Small intestine (tissue), 7 donors: ENCODE results near the gene DEK. TPM values are rescaled to one million over a fixed set of nuclear protein-coding genes. Genes with fewer than 3 reads are reported as not detected.

Experiments used
- DNase-seq, 2 donors: peaks; one replicate each; pipeline versions ENCODE4 v3.0.0 to v3.0.0-alpha.2; 2013
- FAIRE-seq: peaks from 2 replicates; lab custom pipeline; 2012; peaks lifted over from hg19 to GRCh38; lab: Jason Lieb, UNC
- H3K27ac ChIP-seq, 3 donors: one replicate each; pipeline ENCODE4 v1.5.1; 2013; ENCODE audit warnings: low read length in 2 of 3, mild to moderate bottlenecking in 2 of 3, control low read depth in 1 of 3, inconsistent platforms in 1 of 3, low read depth in 1 of 3, moderate library complexity in 1 of 3
- H3K27me3 ChIP-seq, 3 donors: one replicate each; pipeline ENCODE4 v1.6.1; 2013; ENCODE audit warnings: low read length in 3 of 3, inconsistent platforms in 1 of 3; ENCODE audit not compliant: control insufficient read depth in 3 of 3, insufficient read depth in 3 of 3
- H3K36me3 ChIP-seq, 3 donors: one replicate each; pipeline ENCODE4 v1.6.1; 2013; ENCODE audit warnings: low read length in 3 of 3, inconsistent platforms in 1 of 3, low read depth in 1 of 3, mild to moderate bottlenecking in 1 of 3, moderate library complexity in 1 of 3; ENCODE audit not compliant: control insufficient read depth in 3 of 3, insufficient read depth in 2 of 3
- H3K4me1 ChIP-seq, 3 donors: one replicate each; pipeline ENCODE4 v1.6.1; 2013; ENCODE audit warnings: low read length in 2 of 3, inconsistent platforms in 1 of 3, low read depth in 1 of 3, mild to moderate bottlenecking in 1 of 3, moderate library complexity in 1 of 3; ENCODE audit not compliant: control insufficient read depth in 3 of 3, insufficient read depth in 2 of 3
- H3K4me3 ChIP-seq, 3 donors: one replicate each; pipeline ENCODE4 v1.5.1; 2013; ENCODE audit warnings: low read length in 3 of 3, control low read depth in 1 of 3, inconsistent platforms in 1 of 3, low read depth in 1 of 3, mild to moderate bottlenecking in 1 of 3, moderate library complexity in 1 of 3
- H3K9me3 ChIP-seq, 2 donors: one replicate each; pipeline ENCODE4 v1.6.1; 2013; ENCODE audit warnings: low read depth in 1 of 2, low read length in 1 of 2; ENCODE audit not compliant: control insufficient read depth in 2 of 2, insufficient read depth in 1 of 2
- WGBS, 3 donors: extraction: QIAGEN DNeasy Blood & Tissue Kit; methylation state at CpG; one replicate each; pipeline ENCODE4 v1.1.7; 2013; 5-methylcytosine and 5-hydroxymethylcytosine counted together
- polyA plus RNA-seq, 4 donors: library from polyadenylated mRNA; stranded (reverse) in 3 of 4; unstranded in 1 of 4; fragments of 200-250 nt in 3 of 4; fragments of 120-200 nt in 1 of 4; gene quantifications; one replicate each; pipeline versions ENCODE4 v1.2.1 to v1.2.3, GENCODE V29; 2013
- donor health status: healthy with polysubstance abuse.
- donor health status: control.
- donor health status: control.
- donor health status: Bipolar disorder and iron deficiency.
- donor health status: healthy.

DEK gene
- polyA plus RNA-seq, 4 donors: 55.7 to 113 (median 69.2) TPM

- Histone ChIP-seq H3K27me3 (no peaks in the 10 kb centered on the region), H3K27ac (no peak overlapping the region), H3K4me3 (no peak overlapping the region), H3K4me1 (no peaks in the 10 kb centered on the region), H3K9me3 (no peaks in the 10 kb centered on the region), H3K36me3 (peaks cover 4 to 23% (median 15%) of the 10 kb centered on the region in 3 donors)
- FAIRE-seq: no peak
- no peak for DNase-seq
- 85 to 93% (median 86%) methylated on average over 4 of the region's 4 CpGs for WGBS, 3 donors
Observed at GRCh38 chr6:18249271-18249670, 15.1 kb downstream of the DEK start.

GRCh38 chr6:18248698-18249097 lies 15.6 kb downstream of the DEK start:
- H3K9me3 ChIP-seq: no peaks in the 10 kb centered on the region
- 84 to 92% (median 88%) methylated on average over 2 of the region's 2 CpGs for WGBS, 3 donors
- H3K4me3 ChIP-seq: no peak overlapping the region
- peaks cover 0 to under 1% (median 0%) of the 10 kb centered on the region in 3 donors for H3K4me1 ChIP-seq
- H3K27me3 ChIP-seq: no peaks in the 10 kb centered on the region
- no peak overlapping the region for H3K27ac ChIP-seq
- FAIRE-seq (no peak), DNase-seq (no peak)
- H3K36me3 ChIP-seq: peaks cover 4 to 20% (median 14%) of the 10 kb centered on the region in 3 donors

- Histone ChIP-seq H3K27ac (no peak overlapping the region), H3K4me1 (peaks cover 0 to 6% (median 0%) of the 10 kb centered on the region in 3 donors), H3K36me3 (peaks cover 4 to 17% (median 10%) of the 10 kb centered on the region in 3 donors), H3K9me3 (no peaks in the 10 kb centered on the region), H3K4me3 (no peak overlapping the region), H3K27me3 (no peaks in the 10 kb centered on the region)
- FAIRE-seq (no peak), DNase-seq (no peak)
Observed at GRCh38 chr6:18247002-18247401, 17.3 kb downstream of the DEK start.

DNA sequence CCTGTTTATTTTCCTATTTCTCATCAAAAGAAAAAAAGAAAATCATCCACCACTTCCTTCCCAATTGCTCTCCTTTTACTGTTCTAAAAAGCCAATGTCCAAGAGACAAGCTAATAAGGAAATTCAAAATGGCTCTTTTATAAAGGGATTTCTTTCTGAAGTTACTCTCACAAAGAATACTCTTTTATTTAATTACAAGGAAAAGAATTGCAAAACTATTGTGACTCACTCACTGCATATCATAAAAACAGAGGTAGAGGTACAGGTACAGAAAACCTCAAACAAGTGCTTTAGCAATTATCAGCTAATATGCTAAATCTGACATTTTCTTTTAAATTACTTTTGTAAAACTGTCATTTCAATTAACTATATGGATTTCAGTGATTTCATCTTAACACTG lies 18.1 kb downstream of the DEK start:
- Histone ChIP-seq H3K27ac (no peak overlapping the region), H3K36me3 (peaks cover 4 to 18% (median 6%) of the 10 kb centered on the region in 3 donors), H3K4me1 (peaks cover 0 to 6% (median 0%) of the 10 kb centered on the region in 3 donors), H3K4me3 (no peak overlapping the region), H3K27me3 (no peaks in the 10 kb centered on the region), H3K9me3 (no peaks in the 10 kb centered on the region)
- DNase-seq: no peak
- FAIRE-seq: no peak

DNA sequence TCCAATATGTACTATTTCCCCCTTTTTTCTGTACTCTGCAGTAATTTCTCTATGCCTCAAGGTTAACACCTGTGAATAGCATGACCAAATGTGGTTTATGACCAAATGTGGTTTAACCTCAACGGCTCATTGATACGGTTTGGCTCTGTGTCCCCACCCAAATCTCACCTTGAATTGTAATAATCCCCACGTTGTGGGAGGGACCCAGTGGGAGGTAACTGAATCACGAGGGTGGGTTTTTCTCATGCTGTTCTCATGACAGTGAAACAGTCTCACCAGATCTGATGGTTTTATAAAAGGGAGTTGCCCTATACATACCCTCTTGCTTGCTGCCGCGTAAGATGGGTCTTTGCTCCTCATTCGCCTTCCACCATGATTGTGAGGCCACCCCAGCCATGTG lies 18.7 kb downstream of the DEK start:
- WGBS, 3 donors: 67 to 78% (median 76%) methylated on average over 7 of the region's 7 CpGs
- no peak for FAIRE-seq
- no peaks in the 10 kb centered on the region for H3K27me3 ChIP-seq
- H3K4me3 ChIP-seq: no peak overlapping the region
- H3K4me1 ChIP-seq: peaks cover 0 to 6% (median 0%) of the 10 kb centered on the region in 3 donors
- peak overlapping the region in 1 of 3 donors; percentile 58 for H3K27ac ChIP-seq
- DNase-seq: no peak
- peaks cover 4 to 17% (median 6%) of the 10 kb centered on the region in 3 donors for H3K36me3 ChIP-seq
- H3K9me3 ChIP-seq: no peaks in the 10 kb centered on the region

DNA sequence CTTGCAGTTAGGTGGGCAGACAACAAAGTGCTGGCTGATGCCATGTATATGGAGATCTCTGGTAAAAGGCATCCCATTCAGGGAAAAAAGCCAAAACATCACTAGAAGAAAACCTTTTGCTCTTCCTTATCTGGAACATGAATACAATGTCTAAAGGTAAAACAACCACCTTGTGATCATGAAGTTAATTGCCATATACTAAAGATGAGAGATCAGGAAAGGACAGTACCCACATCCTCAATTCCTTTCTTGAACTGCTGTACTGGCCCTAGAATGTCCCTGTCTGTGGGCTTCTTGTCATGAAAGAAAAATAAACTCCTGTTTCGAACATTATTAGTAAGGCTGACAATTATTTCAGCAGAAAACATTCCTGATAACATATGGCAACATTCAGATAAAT lies 19.3 kb downstream of the DEK start:
- Histone ChIP-seq H3K9me3 (no peaks in the 10 kb centered on the region), H3K4me3 (no peak overlapping the region), H3K36me3 (peaks cover 4 to 12% (median 6%) of the 10 kb centered on the region in 3 donors), H3K27me3 (no peaks in the 10 kb centered on the region), H3K27ac (no peak overlapping the region), H3K4me1 (peaks cover 0 to 6% (median 0%) of the 10 kb centered on the region in 3 donors)
- DNase-seq: peak in 1 of 2 donors; percentile 15
- no peak for FAIRE-seq
- 87 to 91% (median 90%) methylated on average over 1 of the region's 1 CpG for WGBS, 3 donors

GRCh38 chr6:18244251-18244650 lies 20.1 kb downstream of the DEK start:
- no peak for DNase-seq
- peaks cover 4 to 10% (median 8%) of the 10 kb centered on the region in 3 donors for H3K36me3 ChIP-seq
- no peak overlapping the region for H3K27ac ChIP-seq
- H3K4me3 ChIP-seq: no peak overlapping the region
- H3K27me3 ChIP-seq: no peaks in the 10 kb centered on the region
- 85 to 90% (median 89%) methylated on average over 2 of the region's 2 CpGs for WGBS, 3 donors
- no peak for FAIRE-seq
- H3K9me3 ChIP-seq: no peaks in the 10 kb centered on the region
- peaks cover 0 to 6% (median 0%) of the 10 kb centered on the region in 3 donors for H3K4me1 ChIP-seq

DNA sequence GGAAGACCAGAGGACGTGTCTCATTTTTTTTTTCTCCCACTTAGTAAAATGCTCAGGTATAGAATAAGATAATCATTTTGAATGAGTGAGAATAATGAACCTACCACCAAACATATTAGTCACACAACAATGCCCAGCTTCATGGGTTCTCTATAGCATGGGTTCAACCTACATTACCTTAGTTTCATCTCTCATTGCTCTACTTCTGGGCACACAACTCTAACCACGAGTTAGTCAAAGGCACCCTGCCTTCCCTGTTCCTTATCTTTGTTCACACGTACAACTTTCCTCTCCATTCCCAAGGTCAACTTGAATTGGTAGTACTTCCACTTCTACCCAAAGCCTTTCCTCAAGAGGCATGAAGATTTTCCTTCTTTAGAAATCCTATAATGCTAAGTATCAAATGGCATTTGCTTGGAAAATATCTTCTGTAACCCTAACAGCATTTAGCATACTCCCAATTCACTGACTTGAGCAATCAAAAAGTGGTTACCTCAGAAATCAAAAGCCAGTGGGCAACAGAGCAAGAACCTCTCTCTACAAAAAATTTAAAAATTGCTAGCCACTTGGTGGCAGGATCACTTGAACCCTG lies 20.9 kb downstream of the DEK start:
- peak; percentile 15 to 53 for DNase-seq
- Histone ChIP-seq H3K36me3 (peaks cover 4 to 15% (median 5%) of the 10 kb centered on the region in 3 donors), H3K4me1 (peaks cover 0 to 6% (median 0%) of the 10 kb centered on the region in 3 donors), H3K9me3 (no peaks in the 10 kb centered on the region), H3K27ac (no peak overlapping the region), H3K4me3 (no peak overlapping the region), H3K27me3 (no peaks in the 10 kb centered on the region)
- WGBS, 3 donors: 44 to 68% (median 48%) methylated on average over 3 of the region's 3 CpGs
- no peak for FAIRE-seq
